ENCODE data around the gene ABCB9.
A peak's percentile ranks its signal among the peaks of the same experiment; 100 is the strongest.

ABCB9 gene

DNA sequence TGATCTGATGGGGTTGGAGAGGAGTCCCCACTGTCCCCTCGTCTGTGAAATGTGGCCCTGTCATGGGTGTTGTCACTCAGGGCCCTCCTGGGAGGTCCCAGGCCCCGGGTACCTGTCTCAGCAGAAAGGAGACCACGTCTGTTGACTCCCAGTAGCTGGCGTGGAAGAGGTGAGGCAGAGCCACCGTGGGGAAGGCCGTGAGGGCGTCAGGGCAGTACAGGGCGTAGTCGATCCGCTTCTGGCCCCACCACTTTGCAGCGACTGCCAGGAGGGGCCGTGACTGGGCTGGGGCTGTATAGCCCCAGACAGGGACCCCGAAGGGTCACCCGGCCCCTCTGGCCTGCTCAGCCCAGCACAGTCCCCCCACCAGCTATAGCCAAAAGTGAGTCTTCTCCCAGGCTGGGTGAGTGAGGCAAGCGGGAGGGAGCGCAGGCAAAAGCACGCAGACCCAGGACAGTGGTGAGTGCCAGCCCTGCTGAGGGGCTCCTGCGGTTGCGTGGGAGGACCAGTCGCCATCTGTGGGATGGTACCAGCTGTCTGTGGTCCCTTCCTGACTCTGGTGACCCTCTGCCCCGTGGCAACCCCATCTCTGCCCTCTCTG, 22.4 kb upstream of the ABCB9 start:
- TF ChIP-seq, protein P1, sequence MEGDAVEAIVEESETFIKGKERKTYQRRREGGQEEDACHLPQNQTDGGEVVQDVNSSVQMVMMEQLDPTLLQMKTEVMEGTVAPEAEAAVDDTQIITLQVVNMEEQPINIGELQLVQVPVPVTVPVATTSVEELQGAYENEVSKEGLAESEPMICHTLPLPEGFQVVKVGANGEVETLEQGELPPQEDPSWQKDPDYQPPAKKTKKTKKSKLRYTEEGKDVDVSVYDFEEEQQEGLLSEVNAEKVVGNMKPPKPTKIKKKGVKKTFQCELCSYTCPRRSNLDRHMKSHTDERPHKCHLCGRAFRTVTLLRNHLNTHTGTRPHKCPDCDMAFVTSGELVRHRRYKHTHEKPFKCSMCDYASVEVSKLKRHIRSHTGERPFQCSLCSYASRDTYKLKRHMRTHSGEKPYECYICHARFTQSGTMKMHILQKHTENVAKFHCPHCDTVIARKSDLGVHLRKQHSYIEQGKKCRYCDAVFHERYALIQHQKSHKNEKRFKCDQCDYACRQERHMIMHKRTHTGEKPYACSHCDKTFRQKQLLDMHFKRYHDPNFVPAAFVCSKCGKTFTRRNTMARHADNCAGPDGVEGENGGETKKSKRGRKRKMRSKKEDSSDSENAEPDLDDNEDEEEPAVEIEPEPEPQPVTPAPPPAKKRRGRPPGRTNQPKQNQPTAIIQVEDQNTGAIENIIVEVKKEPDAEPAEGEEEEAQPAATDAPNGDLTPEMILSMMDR (IDR thresholded peaks at IDR 0.05), result no peak
- Mint-ChIP-seq H3K27ac (peak overlapping the region; percentile 59), H3K4me3 (no peak overlapping the region), H3K27me3 (ENCODE audit: low read depth, poor library complexity) (no peaks in the 10 kb centered on the region), H3K4me1 (peaks cover 18% of the 10 kb centered on the region), H3K36me3 (ENCODE audit: low read depth) (no peaks in the 10 kb centered on the region), H3K9me3 (no peaks in the 10 kb centered on the region)
- no peak for DNase-seq

DNA sequence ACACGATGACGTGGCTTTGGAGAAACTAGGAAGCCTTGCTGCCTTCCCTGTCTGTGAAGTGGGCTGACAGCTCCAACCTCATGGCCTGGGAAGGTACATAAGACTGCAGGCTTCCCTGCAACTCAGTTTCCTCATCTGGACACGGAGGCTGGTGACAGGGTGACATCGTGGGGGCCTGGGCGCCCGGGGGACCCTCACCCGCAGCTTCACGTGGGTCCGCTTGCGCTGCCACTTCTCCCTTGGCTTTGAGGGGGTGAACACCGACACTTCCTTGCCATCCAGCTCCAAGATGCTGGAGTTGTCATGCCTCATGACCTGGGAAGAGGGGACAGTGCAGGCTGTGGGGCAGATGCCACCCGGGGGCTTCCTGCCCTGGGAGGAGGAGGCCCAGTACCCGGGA, 21.8 kb upstream of the ABCB9 start:
- Mint-ChIP-seq H3K36me3 (ENCODE audit: low read depth) (no peaks in the 10 kb centered on the region), H3K9me3 (no peaks in the 10 kb centered on the region), H3K27me3 (ENCODE audit: low read depth, poor library complexity) (no peaks in the 10 kb centered on the region), H3K27ac (no peak overlapping the region), H3K4me3 (no peak overlapping the region), H3K4me1 (peaks cover 25% of the 10 kb centered on the region)
- no peak for DNase-seq
- TF ChIP-seq, protein P1 (IDR thresholded peaks at IDR 0.05), result no peak

DNA sequence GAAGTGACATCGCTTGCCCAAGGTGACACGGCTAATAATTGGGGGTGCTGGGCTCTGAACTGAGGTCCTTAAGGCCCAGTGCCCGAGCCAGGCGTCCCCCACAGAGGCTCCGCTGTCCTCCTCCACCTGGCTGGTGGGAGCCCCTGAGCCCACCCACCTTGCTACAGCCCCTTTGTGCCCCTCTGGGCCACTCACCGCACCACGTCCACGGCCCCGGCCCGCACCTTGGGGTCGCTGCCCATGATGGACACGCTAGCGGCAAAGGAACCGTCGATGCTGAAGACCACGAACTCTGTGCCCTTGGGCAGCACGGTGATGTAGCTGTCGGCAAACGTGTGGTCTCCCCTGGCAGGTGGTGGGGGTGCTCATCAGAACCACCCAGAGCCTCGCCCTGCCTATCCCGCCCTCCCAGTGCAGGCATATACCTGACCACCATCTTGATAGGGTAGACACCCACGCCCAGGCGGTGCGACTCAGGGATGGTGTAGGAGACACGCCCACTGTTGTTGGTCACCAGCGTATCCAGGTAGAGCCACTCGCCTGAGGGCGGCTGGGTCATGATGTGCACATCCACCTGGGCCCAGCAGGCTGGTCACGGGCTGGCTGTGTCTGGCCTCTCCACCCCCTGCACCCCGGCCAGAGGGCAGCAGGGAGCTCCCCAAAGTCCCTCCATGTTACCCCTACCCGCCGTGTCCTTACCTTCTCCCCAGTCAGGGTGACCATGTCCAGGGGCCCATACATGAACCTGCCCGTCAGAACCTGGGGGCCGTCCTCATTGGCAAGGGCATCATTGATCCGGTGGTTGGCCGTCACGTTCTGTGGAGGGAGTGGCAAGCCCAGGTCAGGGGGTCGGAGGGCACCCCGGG, 21.1 kb upstream of the ABCB9 start:
- Mint-ChIP-seq H3K4me3 (no peak overlapping the region), H3K27ac (no peak overlapping the region), H3K9me3 (no peaks in the 10 kb centered on the region), H3K4me1 (peaks cover 32% of the 10 kb centered on the region), H3K36me3 (ENCODE audit: low read depth) (no peaks in the 10 kb centered on the region), H3K27me3 (ENCODE audit: low read depth, poor library complexity) (no peaks in the 10 kb centered on the region)
- DNase-seq, result no peak
- TF ChIP-seq, protein P1 (IDR thresholded peaks at IDR 0.05), result no peak

DNA sequence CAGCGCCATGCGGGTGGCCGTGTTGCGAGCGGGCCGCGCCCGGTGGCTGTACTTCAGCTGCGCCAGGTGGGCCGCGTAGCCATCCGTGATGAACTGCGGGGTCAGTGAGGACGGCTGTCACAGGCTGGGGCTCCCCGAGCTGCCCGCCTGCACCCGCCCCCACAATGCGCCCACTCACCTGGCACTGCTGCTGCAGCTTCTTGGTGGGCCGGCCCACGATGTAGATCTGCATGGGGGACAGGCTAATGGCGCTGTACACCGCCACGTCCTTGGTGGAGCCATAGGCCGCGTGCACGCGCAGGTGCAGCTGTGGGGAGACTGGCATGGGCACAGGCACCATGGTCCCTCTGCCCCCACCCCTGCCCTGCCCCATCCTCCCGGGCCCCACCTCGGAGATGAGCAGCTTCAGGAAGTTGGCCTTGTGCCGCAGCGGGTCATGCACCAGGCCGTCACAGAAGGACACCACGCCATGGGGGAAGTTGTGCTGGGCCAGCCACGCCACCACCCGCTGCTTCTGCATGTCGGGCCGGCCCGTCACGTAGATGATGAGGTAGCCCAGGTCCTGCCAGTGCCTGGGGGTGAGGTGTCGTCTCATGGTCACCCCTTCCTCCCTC, 20.1 kb upstream of the ABCB9 start:
- H3K4me1 Mint-ChIP-seq, result peaks cover 41% of the 10 kb centered on the region
- no peak overlapping the region for H3K27ac Mint-ChIP-seq
- DNase-seq, result no peak
- no peak overlapping the region for H3K4me3 Mint-ChIP-seq
- no peaks in the 10 kb centered on the region for H3K36me3 Mint-ChIP-seq (ENCODE audit: low read depth)
- no peaks in the 10 kb centered on the region for H3K27me3 Mint-ChIP-seq (ENCODE audit: low read depth, poor library complexity)
- TF ChIP-seq, protein P1 (IDR thresholded peaks at IDR 0.05), result no peak
- H3K9me3 Mint-ChIP-seq, result no peaks in the 10 kb centered on the region

DNA sequence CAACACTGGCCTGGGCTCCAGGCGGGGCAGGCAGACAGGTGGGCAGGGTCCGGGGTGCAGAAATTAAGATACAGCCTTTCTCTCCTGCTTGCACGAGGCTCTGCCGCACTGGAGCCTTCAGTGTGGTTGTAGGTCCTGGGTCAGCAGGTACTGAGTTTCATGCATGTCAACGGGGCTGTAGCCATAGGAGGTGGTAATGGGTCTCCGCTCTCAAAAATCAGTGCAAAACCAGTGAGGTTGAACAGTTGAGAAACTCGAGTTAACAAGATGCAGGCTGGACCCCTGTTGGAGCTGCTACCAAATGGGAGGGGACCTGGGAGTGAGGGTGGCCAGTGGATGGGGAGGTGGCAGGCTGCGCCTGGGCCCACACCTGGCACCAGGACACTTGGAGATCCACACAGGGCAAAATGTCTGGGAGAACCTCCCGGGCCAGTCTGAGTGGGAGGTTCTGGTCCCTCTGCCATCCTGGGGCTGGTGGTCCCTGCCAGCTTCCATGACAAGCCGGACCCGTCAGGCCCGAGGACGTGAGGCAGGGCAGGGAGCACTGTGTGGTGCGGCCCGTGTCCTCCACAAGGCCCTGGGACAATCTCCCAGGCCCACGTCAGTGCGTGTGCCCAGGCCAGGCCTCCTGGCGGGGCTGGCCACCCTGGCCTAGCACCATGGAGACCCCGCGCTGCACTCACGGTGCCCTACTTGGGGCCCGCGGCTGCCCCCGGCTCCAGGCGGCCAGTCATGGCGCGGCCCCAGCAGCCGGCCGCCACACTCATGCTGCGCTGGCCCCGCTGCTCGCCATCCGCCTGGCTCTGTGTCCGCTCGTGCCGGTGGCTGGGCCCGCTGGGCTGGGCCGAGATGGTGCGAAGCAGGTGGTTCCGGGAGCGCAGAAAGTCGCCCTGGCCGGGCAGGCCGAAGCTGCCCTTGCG, 19.3 kb upstream of the ABCB9 start:
- Mint-ChIP-seq H3K4me3 (no peak overlapping the region), H3K27me3 (ENCODE audit: low read depth, poor library complexity) (no peaks in the 10 kb centered on the region), H3K4me1 (peaks cover 46% of the 10 kb centered on the region), H3K9me3 (no peaks in the 10 kb centered on the region), H3K36me3 (ENCODE audit: low read depth) (no peaks in the 10 kb centered on the region), H3K27ac (peak overlapping the region; percentile 21)
- DNase-seq, result no peak
- TF ChIP-seq, protein P1 (IDR thresholded peaks at IDR 0.05), result no peak

Data from nephron progenitor cell (in vitro differentiated cells).